Heart left ventricle (tissue), 16 donors: ENCODE measurements around the gene AP2A1. TPM values are rescaled to one million over a fixed set of nuclear protein-coding genes. Genes with fewer than 3 reads are reported as not detected.

Source experiments
- ATAC-seq, 4 donors: fragments of 200-7000 bp; cut with Tn5 transposase; one replicate each; pipeline ENCODE4 v1.9.1; 2020 to 2022; ENCODE audit warnings: moderate library complexity in 4 of 4, mild to moderate bottlenecking in 3 of 4, moderate number of reproducible peaks in 1 of 4
- DNase-seq, 5 donors: peaks; one replicate each; pipeline ENCODE4 v3.0.0-alpha.2; 2020
- H3K27ac ChIP-seq, 12 donors: fragments of 200-600 bp; sonication (generic) in 4 of 12; one replicate each; pipeline versions ENCODE4 v1.5.0 to v1.8.0; 2016 to 2022; ENCODE audit warnings: mild to moderate bottlenecking in 2 of 12
- H3K27me3 ChIP-seq, 9 donors: fragments of 200-600 bp; sonication (generic) in 2 of 9; one replicate each; pipeline versions ENCODE4 v1.5.1 to v1.8.0; 2016 to 2022; ENCODE audit warnings: mild to moderate bottlenecking in 3 of 9
- H3K36me3 ChIP-seq, 9 donors: fragments of 200-600 bp; sonication (generic) in 2 of 9; one replicate each; pipeline versions ENCODE4 v1.5.0 to v1.8.0; 2018 to 2022; ENCODE audit warnings: mild to moderate bottlenecking in 2 of 9
- H3K4me1 ChIP-seq, 12 donors: fragments of 200-600 bp; sonication (generic) in 4 of 12; one replicate each; pipeline versions ENCODE4 v1.5.0 to v1.8.0; 2016 to 2022; ENCODE audit warnings: mild to moderate bottlenecking in 3 of 12
- H3K4me3 ChIP-seq, 12 donors: fragments of 200-600 bp; sonication (generic) in 4 of 12; one replicate each; pipeline versions ENCODE4 v1.5.0 to v1.8.0; 2017 to 2022; ENCODE audit warnings: mild to moderate bottlenecking in 9 of 12, moderate library complexity in 4 of 12
- H3K9me3 ChIP-seq, 12 donors: fragments of 200-600 bp; sonication (generic) in 4 of 12; one replicate each; pipeline versions ENCODE4 v1.5.0 to v1.8.0; 2016 to 2022; ENCODE audit warnings: mild to moderate bottlenecking in 1 of 12
- CTCF ChIP-seq, 12 donors: fragments of 200-600 bp; sonication (generic) in 4 of 12; IDR thresholded peaks; one replicate each; pipeline versions ENCODE4 v1.5.0 to v1.8.0; 2018 to 2022; ENCODE audit warnings: antibody characterized with exemption in 12 of 12, mild to moderate bottlenecking in 5 of 12
- POLR2A ChIP-seq, 2 donors: fragments of 450-650 bp; IDR thresholded peaks; one replicate each; pipeline ENCODE4 v1.6.1; 2017; ENCODE audit warnings: antibody characterized with exemption in 2 of 2, mild to moderate bottlenecking in 2 of 2, moderate library complexity in 2 of 2
- WGBS, 4 donors: extraction: QIAGEN DNeasy Blood & Tissue Kit in 2 of 4; methylation state at CpG; one replicate each; pipeline versions ENCODE4 v1.1.5 to v1.1.7; 2013 to 2018; 5-methylcytosine and 5-hydroxymethylcytosine counted together
- intact Hi-C, 10 donors: fragments of 100-400 bp; cut with DNase I; formaldehyde crosslinking; loops; one replicate each; pipeline versions ENCODE4 v1.11.1 to v1.14.2; 2022
- polyA plus RNA-seq, 2 donors: library from polyadenylated mRNA; stranded (reverse); fragments of 200-250 nt; gene quantifications; one replicate each; pipeline ENCODE4 v1.2.3, GENCODE V29; 2013
- total RNA-seq, 9 donors: library from RNA; depleted of rRNA in 2 of 9; stranded (reverse); fragments of >200 nt in 2 of 9; fragmentation: NEBNext Ultra II Directional in 3 of 9; extraction: Animal tissue kit (Norgen Biotek cat#: 25700) in 3 of 9; gene quantifications; one replicate each; pipeline versions ENCODE4 v1.1.0 to v1.2.4, GENCODE V29; 2016 to 2023
- donor health status: ischemic (EF 13 %, LVEDD 7.1; RV severe dilation, severe dysfunction).
- donor health status: healthy with polysubstance abuse.
- donor health status: DM: no; HTN: yes; CAD: no.
- donor health status: DM: no; HTN: no; CAD: no.
- donor health status: ischemic (EF 25% LVEDD 6.9; RV normal size, moderate dysfunction).
- donor health status: ischemic (EF 25% LVEDD 5.7; RV mildly dilated, moderate dysfunction).
- donor health status: healthy.
- donor health status: DM: yes; HTN: yes; CAD: no.
- donor health status: ischemic (EF 35%, LVEDD 5.7; RV mildly dilated, moderate dysfunction).
- donor health status: nonischemic (EF 11% LVEDD 7.7; RV severe dilation, severe dysfunction).
- donor health status: DM: yes; HTN: yes; CAD: no.
- donor health status: PGD.
- donor health status: ischemic (EF 29% LVEDD 5.4; RV normal size, mild dysfunction).
- donor health status: nonischemic (EF 23%, LVEDD 6.1; RV moderate dilation, normal function).

The AP2A1 gene
- total and polyA plus RNA-seq, 11 donors, result 33.4 to 152 (median 70.5) TPM

GRCh38 chr19:49803529-49803856 lies 36.7 kb downstream of the AP2A1 start:
- H3K4me1 ChIP-seq, result peaks cover 0 to 20% (median 7%) of the 10 kb centered on the region in 12 donors
- no peak overlapping the region for H3K27ac ChIP-seq
- H3K36me3 ChIP-seq, result peaks cover 0 to 90% (median 74%) of the 10 kb centered on the region in 9 donors
- H3K4me3 ChIP-seq, result no peak overlapping the region
- ATAC-seq (no peak), DNase-seq (no peak)
- 90 to 94% (median 93%) methylated on average over 4 to 6 of the region's 6 CpGs for WGBS, 4 donors
- no peaks in the 10 kb centered on the region for H3K27me3 ChIP-seq
- no peak for TF ChIP-seq CTCF (IDR thresholded peaks at IDR 0.05)
- TF ChIP-seq POLR2A (IDR thresholded peaks at IDR 0.05), result no peak
- intact Hi-C loops, result loop anchor here in 1 of 10 donors (5.0 kb wide), 1 partner anchor 36 kb away; the partner anchor contains the start of gene AP2A1
- H3K9me3 ChIP-seq, result no peaks in the 10 kb centered on the region

GRCh38 chr19:49805822-49806619 lies 39.2 kb downstream of the AP2A1 start:
- WGBS, 4 donors, result 85 to 92% (median 87%) methylated on average over 16 to 20 of the region's 20 CpGs
- H3K36me3 ChIP-seq, result peaks cover 0 to 64% (median 49%) of the 10 kb centered on the region in 9 donors
- intact Hi-C loops, result loop anchor here in 5 of 10 donors (5.0 kb wide), 3 partner anchors 34 to 129 kb away; partner anchors contain the start of genes AP2A1 (in 3 of the 5) and PRMT1 (in 1 of the 5)
- no peak for DNase-seq
- H3K27me3 ChIP-seq, result no peaks in the 10 kb centered on the region
- no peak for ATAC-seq
- H3K4me3 ChIP-seq, result no peak overlapping the region
- peaks cover 0 to 35% (median 19%) of the 10 kb centered on the region in 12 donors for H3K4me1 ChIP-seq
- no peaks in the 10 kb centered on the region for H3K9me3 ChIP-seq
- no peak overlapping the region for H3K27ac ChIP-seq
- no peak for TF ChIP-seq CTCF (IDR thresholded peaks at IDR 0.05)
- TF ChIP-seq POLR2A (IDR thresholded peaks at IDR 0.05), result no peak

GRCh38 chr19:49806620-49806959 lies 39.8 kb downstream of the AP2A1 start:
- WGBS, 4 donors, result 88 to 93% (median 92%) methylated on average over 8 of the region's 8 CpGs
- no peak overlapping the region for H3K4me3 ChIP-seq
- no peaks in the 10 kb centered on the region for H3K27me3 ChIP-seq
- peaks cover 0 to 33% (median 17%) of the 10 kb centered on the region in 12 donors for H3K4me1 ChIP-seq
- intact Hi-C loops, result loop anchor here in 5 of 10 donors (5.0 kb wide), 3 partner anchors 34 to 129 kb away; partner anchors contain the start of genes AP2A1 (in 3 of the 5) and PRMT1 (in 1 of the 5)
- no peak overlapping the region for H3K27ac ChIP-seq
- ATAC-seq (no peak), DNase-seq (no peak)
- H3K36me3 ChIP-seq, result peaks cover 0 to 59% (median 47%) of the 10 kb centered on the region in 9 donors
- no peaks in the 10 kb centered on the region for H3K9me3 ChIP-seq
- no peak for TF ChIP-seq CTCF (IDR thresholded peaks at IDR 0.05)
- TF ChIP-seq POLR2A (IDR thresholded peaks at IDR 0.05), result no peak
